ENCODE data around the gene SURF1. TPM values are rescaled to one million over a fixed set of nuclear protein-coding genes. Genes with fewer than 3 reads are reported as not detected.

Gene SURF1
- total RNA-seq, 6 experiments from 2014 or later, result 25.3 to 29.1 (median 26.8) TPM

- DNase-seq, result no peak
- 0 out of 2 replicates have a peak, but pooled peaks cover 7% of the 10 kb centered on the region for H3K4me1 Mint-ChIP-seq (ENCODE audit: low read depth)
- peaks cover 13% of the 10 kb centered on the region for H3K27me3 Mint-ChIP-seq (ENCODE audit: insufficient read depth)
- no peak overlapping the region for H3K4me3 Mint-ChIP-seq
- no peak for TF ChIP-seq CTCF (IDR thresholded peaks at IDR 0.05)
- no peak overlapping the region for H3K27ac Mint-ChIP-seq
- no peaks in the 10 kb centered on the region for H3K36me3 Mint-ChIP-seq (ENCODE audit: low read depth)
- H3K9me3 Mint-ChIP-seq, result no peaks in the 10 kb centered on the region
These were observed 32.8 kb upstream of the SURF1 start for GRCh38 chr9:133389025-133389557.

- H3K4me3 Mint-ChIP-seq, result no peak overlapping the region
- no peak for TF ChIP-seq CTCF (IDR thresholded peaks at IDR 0.05)
These were observed 31.4 kb upstream of the SURF1 start for GRCh38 chr9:133387680-133388079.

GRCh38 chr9:133386338-133386737, 30.1 kb upstream of the SURF1 start:
- no peak for TF ChIP-seq CTCF (IDR thresholded peaks at IDR 0.05)
- H3K36me3 Mint-ChIP-seq (ENCODE audit: low read depth), result no peaks in the 10 kb centered on the region
- no peaks in the 10 kb centered on the region for H3K9me3 Mint-ChIP-seq
- H3K4me1 Mint-ChIP-seq (ENCODE audit: low read depth), result 0 out of 2 replicates have a peak, but pooled peaks cover 7% of the 10 kb centered on the region
- no peak overlapping the region for H3K4me3 Mint-ChIP-seq
- H3K27ac Mint-ChIP-seq, result no peak overlapping the region
- peaks cover 10% of the 10 kb centered on the region for H3K27me3 Mint-ChIP-seq (ENCODE audit: insufficient read depth)
- DNase-seq, result no peak

More at GRCh38 chr9:133387680-133388079, 31.4 kb upstream of the SURF1 start:
- 0 out of 2 replicates have a peak, but pooled peaks cover 7% of the 10 kb centered on the region for H3K4me1 Mint-ChIP-seq (ENCODE audit: low read depth)
- no peaks in the 10 kb centered on the region for H3K36me3 Mint-ChIP-seq (ENCODE audit: low read depth)
- no peaks in the 10 kb centered on the region for H3K9me3 Mint-ChIP-seq
- H3K27ac Mint-ChIP-seq, result no peak overlapping the region
- peaks cover 10% of the 10 kb centered on the region for H3K27me3 Mint-ChIP-seq (ENCODE audit: insufficient read depth)
- DNase-seq, result no peak

- DNase-seq, result no peak
- no peak overlapping the region for H3K4me3 Mint-ChIP-seq
- 0 out of 2 replicates have a peak, but pooled peaks cover 7% of the 10 kb centered on the region for H3K4me1 Mint-ChIP-seq (ENCODE audit: low read depth)
- peaks cover 10% of the 10 kb centered on the region for H3K27me3 Mint-ChIP-seq (ENCODE audit: insufficient read depth)
- no peaks in the 10 kb centered on the region for H3K36me3 Mint-ChIP-seq (ENCODE audit: low read depth)
- H3K27ac Mint-ChIP-seq, result no peak overlapping the region
- H3K9me3 Mint-ChIP-seq, result no peaks in the 10 kb centered on the region
- TF ChIP-seq CTCF (IDR thresholded peaks at IDR 0.05), result no peak
These were observed 29.2 kb upstream of the SURF1 start for GRCh38 chr9:133385452-133385851.

GRCh38 chr9:133384736-133385321, 28.5 kb upstream of the SURF1 start:
- no peak for DNase-seq
- Mint-ChIP-seq H3K4me1 (ENCODE audit: low read depth) (0 out of 2 replicates have a peak, but pooled peaks cover 7% of the 10 kb centered on the region), H3K27ac (no peak overlapping the region), H3K36me3 (ENCODE audit: low read depth) (no peaks in the 10 kb centered on the region), H3K9me3 (no peaks in the 10 kb centered on the region), H3K27me3 (ENCODE audit: insufficient read depth) (peaks cover 10% of the 10 kb centered on the region), H3K4me3 (no peak overlapping the region)
- TF ChIP-seq CTCF (IDR thresholded peaks at IDR 0.05), result no peak

Measured in HFFc6 (cell line).